AG04449 (cell line): ENCODE measurements around the gene ZMYND10.
A peak's percentile ranks its signal among the peaks of the same experiment; 100 is the strongest.

ENCODE experiments used
- CTCF ChIA-PET: fragments of 350-600 bp; formaldehyde crosslinking; extraction: SDS; loops from one replicate; lab custom pipeline; 2021; ENCODE audit warnings: antibody characterized with exemption; lab: Yijun Ruan, JAX
- POLR2A ChIA-PET: fragments of 400-600, 350-600 bp; formaldehyde crosslinking; extraction: SDS; loops from one replicate; lab custom pipeline; 2020; ENCODE audit warnings: antibody characterized with exemption, inconsistent platforms; lab: Yijun Ruan, JAX
- DNase-seq: peaks from one replicate; pipeline ENCODE4 v3.0.0-alpha.2; 2010; ENCODE audit warnings: low read depth, low spot score
- H3K4me3 ChIP-seq: 2 replicates; pipeline ENCODE4 v1.5.1; 2011; ENCODE audit warnings: low read depth, mild to moderate bottlenecking, control low read depth, low read length
- TF ChIP-seq, protein P1 (sequence below): IDR thresholded peaks from one replicate; pipeline ENCODE4 v1.5.1; 2011; ENCODE audit warnings: mild to moderate bottlenecking, moderate library complexity, low read length, control low read depth, inconsistent platforms; ENCODE audit not compliant: insufficient read depth; ENCODE audit errors: missing control alignments

Gene ZMYND10

DNA sequence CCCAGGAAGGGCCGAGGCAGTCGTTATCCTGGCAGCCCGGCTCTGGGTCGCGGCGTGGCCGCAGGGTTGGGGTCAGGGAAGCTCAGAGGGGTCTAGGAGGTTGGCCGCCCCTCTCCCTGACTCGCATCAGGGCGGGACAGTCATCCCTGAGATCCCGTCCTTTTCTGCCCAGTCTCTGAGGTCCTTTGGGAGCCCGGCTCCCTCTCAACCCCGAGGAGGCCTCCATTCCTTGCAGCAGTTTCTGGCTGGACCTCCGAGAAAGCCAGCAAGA lies 23.5 kb downstream of the ZMYND10 start:
- no peak for DNase-seq
- POLR2A ChIA-PET = interaction anchor here (1.0 to 1.4 kb wide), 2 partner anchors 11 to 15 kb away, joined by 3 read pairs; no protein-coding TSS in a partner anchor
- peak overlapping the region; percentile 73 for H3K4me3 ChIP-seq
- TF ChIP-seq, protein P1, sequence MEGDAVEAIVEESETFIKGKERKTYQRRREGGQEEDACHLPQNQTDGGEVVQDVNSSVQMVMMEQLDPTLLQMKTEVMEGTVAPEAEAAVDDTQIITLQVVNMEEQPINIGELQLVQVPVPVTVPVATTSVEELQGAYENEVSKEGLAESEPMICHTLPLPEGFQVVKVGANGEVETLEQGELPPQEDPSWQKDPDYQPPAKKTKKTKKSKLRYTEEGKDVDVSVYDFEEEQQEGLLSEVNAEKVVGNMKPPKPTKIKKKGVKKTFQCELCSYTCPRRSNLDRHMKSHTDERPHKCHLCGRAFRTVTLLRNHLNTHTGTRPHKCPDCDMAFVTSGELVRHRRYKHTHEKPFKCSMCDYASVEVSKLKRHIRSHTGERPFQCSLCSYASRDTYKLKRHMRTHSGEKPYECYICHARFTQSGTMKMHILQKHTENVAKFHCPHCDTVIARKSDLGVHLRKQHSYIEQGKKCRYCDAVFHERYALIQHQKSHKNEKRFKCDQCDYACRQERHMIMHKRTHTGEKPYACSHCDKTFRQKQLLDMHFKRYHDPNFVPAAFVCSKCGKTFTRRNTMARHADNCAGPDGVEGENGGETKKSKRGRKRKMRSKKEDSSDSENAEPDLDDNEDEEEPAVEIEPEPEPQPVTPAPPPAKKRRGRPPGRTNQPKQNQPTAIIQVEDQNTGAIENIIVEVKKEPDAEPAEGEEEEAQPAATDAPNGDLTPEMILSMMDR = no peak
- CTCF ChIA-PET = interaction anchor here (1.0 to 3.5 kb wide), 11 partner anchors 8 to 247 kb away, joined by 3 to 37 read pairs (median 7); partner anchors contain the start of genes HEMK1, HYAL3 and NAA80

DNA sequence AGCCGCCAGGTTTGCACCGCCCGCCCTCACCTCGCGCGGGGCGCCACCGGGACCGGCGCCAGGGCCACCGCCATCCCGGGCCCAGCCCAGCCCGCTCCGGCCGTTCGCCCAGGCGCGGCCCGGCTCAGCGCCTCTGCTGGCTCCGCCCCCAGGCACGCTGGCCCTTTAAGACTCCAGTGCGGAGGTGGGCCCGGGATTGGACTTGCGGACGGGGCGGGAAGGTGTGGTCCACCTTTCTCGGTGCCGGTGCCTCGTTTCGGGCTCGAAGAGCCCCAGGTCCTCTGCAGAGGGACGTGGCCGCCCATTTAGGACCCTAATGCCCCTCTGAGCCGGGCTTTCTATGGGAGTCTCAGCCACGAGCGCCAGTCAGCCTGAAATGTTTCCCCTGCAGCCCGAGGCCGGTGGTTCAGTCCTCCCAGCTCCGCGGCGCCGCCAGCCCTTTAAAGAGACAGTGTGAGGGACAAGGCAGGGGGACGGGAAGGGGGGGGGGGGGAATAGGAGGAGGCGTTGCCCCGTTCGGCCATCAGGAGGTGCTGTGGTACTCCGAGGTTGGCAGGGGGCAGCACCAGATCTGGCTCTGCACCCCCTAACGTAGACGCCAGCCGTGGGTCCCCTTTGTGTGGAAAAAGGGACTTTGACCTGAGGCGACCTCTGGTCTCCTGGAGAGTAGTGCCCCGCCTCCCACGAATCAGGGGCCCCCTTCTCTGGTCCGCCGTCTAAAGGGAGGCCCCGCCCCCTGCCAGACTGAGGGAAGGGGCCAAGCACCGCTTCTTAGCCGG lies 24.0 kb downstream of the ZMYND10 start:
- no peak for DNase-seq
- peak overlapping the region; percentile 73 for H3K4me3 ChIP-seq
- TF ChIP-seq, protein P1 = peak; percentile 60
- ChIA-PET POLR2A (interaction anchor here (1.0 to 1.4 kb wide), 2 partner anchors 12 to 16 kb away, joined by 3 read pairs; no protein-coding TSS in a partner anchor), CTCF (interaction anchor here (0.6 to 3.5 kb wide), 11 partner anchors 7 to 247 kb away, joined by 3 to 37 read pairs (median 7); partner anchors contain the start of gene HEMK1)

DNA sequence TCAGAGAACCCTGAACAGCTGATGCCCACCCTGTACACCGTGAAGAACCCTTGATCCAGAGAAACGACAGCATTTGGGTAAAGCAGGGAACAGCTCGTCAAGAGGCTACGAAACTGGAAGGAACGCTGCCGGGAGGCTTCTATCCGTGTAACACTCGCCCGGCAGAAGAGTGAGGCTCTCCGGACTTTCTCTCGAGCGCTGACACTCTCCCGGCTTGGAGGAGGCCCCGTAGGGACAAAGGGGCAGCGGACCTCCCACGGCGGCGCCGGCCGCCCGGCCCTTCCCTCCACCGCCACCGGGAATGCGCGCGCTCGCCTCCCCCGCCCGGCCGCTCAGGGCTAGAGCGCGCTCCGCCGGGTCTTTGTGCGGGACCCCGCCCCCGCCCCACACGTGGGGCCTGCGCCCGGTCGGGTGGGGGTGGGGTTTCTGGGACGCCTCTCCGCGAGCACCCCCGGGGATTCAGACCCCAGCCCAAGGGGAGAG lies 24.6 kb downstream of the ZMYND10 start:
- TF ChIP-seq, protein P1 = no peak
- DNase-seq = no peak
- ChIA-PET CTCF (interaction anchor here (0.6 to 3.5 kb wide), 6 partner anchors 10 to 129 kb away, joined by 3 to 11 read pairs (median 6); partner anchors contain the start of genes HYAL3 and NAA80), POLR2A (no interaction called here)
- H3K4me3 ChIP-seq = peak overlapping the region; percentile 73

DNA sequence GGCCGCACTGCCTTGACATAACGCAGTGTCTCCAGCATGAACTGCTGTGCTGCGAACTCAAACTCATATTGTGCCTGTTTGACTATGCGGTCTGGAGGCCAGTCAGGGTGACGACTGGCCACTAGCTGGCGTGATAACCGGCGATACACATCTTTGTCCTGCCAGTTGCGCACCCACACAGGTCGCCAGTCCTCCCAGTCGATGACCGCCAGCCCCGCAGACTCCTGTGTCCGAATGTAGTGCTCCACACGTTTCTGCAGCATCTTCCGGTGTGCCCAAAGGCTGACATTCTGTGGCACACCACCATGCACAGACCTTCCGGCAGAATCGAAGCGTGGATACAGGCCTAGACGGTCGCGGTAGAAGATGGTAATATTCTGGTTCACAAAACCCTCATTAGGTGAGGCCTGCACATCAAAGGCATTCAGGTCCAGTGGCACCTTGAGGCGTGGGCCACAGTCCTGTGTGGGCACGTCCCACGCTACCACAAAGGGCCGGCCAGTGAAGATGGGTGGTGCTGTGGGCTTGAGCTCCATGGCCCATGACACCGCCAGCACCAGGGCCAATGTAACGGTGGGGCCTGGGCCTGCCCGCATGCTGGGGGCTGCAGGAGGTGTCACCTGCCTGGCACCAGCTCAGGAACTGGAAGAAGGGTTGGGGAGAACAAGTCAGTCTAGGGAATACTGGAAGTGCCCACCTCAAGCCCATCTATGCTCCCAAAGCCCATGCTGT lies 25.5 kb downstream of the ZMYND10 start:
- TF ChIP-seq, protein P1 = no peak
- CTCF ChIA-PET = interaction anchor here (0.7 to 3.5 kb wide), 5 partner anchors 21 to 156 kb away, joined by 3 to 11 read pairs (median 3); partner anchors contain the start of genes HYAL3 and NAA80
- DNase-seq = no peak
- peak overlapping the region; percentile 73 for H3K4me3 ChIP-seq
- POLR2A ChIA-PET = no interaction called here

DNA sequence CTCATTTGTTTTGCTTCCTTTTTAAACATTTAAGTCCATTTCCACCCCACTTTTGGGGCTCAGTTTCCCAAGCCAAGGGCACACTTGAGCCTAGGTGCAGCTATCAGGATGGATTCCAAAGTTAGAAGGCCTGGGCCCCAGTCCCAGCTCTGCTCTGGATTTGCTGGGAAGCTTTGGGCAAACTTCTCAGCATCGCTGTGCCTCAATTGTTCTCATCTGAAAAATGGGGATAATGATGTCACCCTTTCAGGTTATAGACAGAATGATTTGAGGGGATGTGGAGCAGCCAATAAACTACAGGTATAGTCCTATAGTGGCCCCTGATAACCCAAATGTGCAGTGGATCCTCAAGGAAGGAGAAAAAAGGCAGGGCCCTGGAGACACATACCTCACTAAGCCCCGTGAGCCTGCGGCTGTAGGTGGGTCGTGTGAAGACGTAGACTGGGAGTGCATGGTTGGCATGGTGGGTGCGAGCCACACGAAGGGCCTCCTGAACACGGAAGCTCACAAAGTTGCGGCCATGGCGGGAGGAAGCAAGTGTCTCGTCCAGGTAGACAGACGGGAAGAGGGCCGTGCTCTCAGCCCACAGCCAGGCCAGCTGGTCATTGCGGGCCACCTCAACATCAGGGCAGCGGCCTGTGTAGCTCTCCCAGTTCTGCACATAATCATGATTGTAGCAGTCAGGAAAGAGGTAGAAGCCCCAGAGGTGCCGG lies 26.2 kb downstream of the ZMYND10 start:
- H3K4me3 ChIP-seq = no peak overlapping the region
- no peak for DNase-seq
- ChIA-PET CTCF (interaction anchor here (0.9 to 3.5 kb wide), 3 partner anchors 20 to 156 kb away, joined by 3 to 11 read pairs (median 7); partner anchors contain the start of genes HYAL3 and NAA80), POLR2A (no interaction called here)
- TF ChIP-seq, protein P1 = no peak
